HL-60 (cell line): Measurements from ENCODE around the gene WRAP53.

Experiments used
- CTCF ChIP-seq: IDR thresholded peaks from one replicate; pipeline ENCODE4 v1.5.1; 2011; ENCODE audit warnings: low read length, control low read depth, inconsistent platforms; ENCODE audit not compliant: insufficient read depth
- GABPA ChIP-seq: IDR thresholded peaks from 2 replicates; pipeline ENCODE4 v1.6.1; 2012; ENCODE audit warnings: low read depth
- POLR2AphosphoS5 ChIP-seq: IDR thresholded peaks from 2 replicates; pipeline ENCODE4 v1.6.1; 2012; ENCODE audit warnings: low read depth
- REST ChIP-seq: IDR thresholded peaks from 2 replicates; pipeline ENCODE4 v1.6.1; 2012; ENCODE audit warnings: low read depth; ENCODE audit not compliant: insufficient replicate concordance
- SPI1 ChIP-seq: IDR thresholded peaks from 2 replicates; pipeline ENCODE4 v1.6.1; 2012; ENCODE audit warnings: low read depth, mild to moderate bottlenecking, borderline replicate concordance

- no peak for TF ChIP-seq CTCF
- TF ChIP-seq REST, result no peak
- TF ChIP-seq POLR2AphosphoS5, result no peak
- no peak for TF ChIP-seq GABPA
- no peak for TF ChIP-seq SPI1
These were observed 13.4 kb downstream of the WRAP53 start for GRCh38 chr17:7701681-7702080.
